ENCODE results near the gene GIPC3. TPM values are rescaled to one million over a fixed set of nuclear protein-coding genes. Genes with fewer than 3 reads are reported as not detected.

GIPC3 gene
- total and polyA plus RNA-seq, 7 donors = under 0.01 to 1.0 (median 0.83) TPM; not detected in 4

DNA sequence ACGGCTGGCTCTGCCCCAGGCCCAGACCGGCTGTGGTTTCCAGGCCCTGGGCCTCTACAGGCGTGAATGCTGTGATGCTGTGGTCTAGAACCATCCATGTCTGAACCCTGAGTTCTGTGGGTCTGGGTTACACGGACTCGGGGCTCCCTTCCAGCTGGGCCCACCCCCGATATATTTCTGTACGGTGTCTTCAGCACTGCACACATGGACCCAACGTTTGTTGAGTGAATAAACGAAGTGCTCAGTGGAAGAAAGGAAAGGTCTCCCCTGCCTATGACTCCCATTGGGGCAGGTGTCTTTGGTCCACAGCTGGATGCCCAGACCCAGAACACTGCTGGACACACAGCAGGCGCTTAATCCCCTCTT lies 39.6 kb upstream of the GIPC3 start:
- Histone ChIP-seq H3K4me3 (no peak overlapping the region), H3K4me1 (no peaks in the 10 kb centered on the region), H3K27ac (no peak overlapping the region), H3K9me3 (no peaks in the 10 kb centered on the region), H3K36me3 (peaks cover 0 to 16% (median under 1%) of the 10 kb centered on the region in 4 donors), H3K27me3 (no peaks in the 10 kb centered on the region)
- 77 to 78% methylated on average over 10 of the region's 10 CpGs for WGBS, 2 donors
- no peak for DNase-seq
- intact Hi-C loops (cut with DNase I) = loop anchor here (1.0 kb wide), 1 partner anchor 73 kb away; no protein-coding TSS in a partner anchor
- no peak for TF ChIP-seq POLR2A (IDR thresholded peaks at IDR 0.05)
- no peak for TF ChIP-seq POLR2AphosphoS5 (IDR thresholded peaks at IDR 0.05)
- no peak for TF ChIP-seq EP300 (IDR thresholded peaks at IDR 0.05)
- TF ChIP-seq, protein P1, sequence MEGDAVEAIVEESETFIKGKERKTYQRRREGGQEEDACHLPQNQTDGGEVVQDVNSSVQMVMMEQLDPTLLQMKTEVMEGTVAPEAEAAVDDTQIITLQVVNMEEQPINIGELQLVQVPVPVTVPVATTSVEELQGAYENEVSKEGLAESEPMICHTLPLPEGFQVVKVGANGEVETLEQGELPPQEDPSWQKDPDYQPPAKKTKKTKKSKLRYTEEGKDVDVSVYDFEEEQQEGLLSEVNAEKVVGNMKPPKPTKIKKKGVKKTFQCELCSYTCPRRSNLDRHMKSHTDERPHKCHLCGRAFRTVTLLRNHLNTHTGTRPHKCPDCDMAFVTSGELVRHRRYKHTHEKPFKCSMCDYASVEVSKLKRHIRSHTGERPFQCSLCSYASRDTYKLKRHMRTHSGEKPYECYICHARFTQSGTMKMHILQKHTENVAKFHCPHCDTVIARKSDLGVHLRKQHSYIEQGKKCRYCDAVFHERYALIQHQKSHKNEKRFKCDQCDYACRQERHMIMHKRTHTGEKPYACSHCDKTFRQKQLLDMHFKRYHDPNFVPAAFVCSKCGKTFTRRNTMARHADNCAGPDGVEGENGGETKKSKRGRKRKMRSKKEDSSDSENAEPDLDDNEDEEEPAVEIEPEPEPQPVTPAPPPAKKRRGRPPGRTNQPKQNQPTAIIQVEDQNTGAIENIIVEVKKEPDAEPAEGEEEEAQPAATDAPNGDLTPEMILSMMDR (IDR thresholded peaks at IDR 0.05) = no peak

DNA sequence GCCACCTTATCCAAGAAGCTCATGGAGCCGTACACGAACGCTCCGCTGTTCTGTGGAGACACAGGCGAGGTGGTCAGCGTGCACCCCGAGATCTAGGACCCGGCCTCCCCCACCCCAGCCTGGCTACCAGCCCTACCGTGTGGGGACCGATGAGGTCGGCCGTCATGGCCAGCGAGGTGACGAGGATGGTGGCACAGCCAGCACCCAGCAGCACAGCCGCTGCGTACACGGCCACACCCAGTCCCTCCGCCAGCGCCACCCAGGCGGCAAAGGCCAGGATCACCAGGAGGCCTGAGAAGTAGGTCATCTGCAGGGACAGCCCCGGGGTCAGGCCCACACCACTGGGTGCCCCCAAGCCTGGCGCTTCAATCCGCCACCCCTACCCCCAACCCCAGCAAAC lies 39.2 kb upstream of the GIPC3 start:
- WGBS, 2 donors = 82 to 88% methylated on average over 23 of the region's 23 CpGs
- intact Hi-C loops (cut with DNase I) = no loop called here

DNA sequence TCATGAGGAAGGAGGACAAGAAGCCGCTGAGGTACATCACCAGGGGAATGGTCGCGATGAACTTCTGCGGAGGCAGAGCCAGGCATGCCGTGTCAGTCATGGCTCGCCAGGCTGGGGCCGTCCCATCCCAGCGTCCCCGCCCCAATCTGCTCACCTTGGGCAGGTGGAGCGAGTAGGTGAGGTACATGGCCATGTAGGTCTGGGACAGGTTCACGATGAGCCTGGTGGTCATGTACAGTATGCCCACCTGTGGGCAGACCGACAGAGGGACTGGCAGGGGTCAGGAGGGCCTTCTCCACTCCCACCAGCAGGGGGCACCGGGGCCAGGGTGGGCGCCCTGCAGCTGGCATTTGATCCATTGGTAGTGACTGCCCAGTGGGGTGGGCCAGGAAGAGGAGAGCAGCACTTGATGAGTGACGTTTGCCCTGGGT lies 38.0 kb upstream of the GIPC3 start:
- 87 to 93% methylated on average over 15 of the region's 15 CpGs for WGBS, 2 donors
- no peaks in the 10 kb centered on the region for H3K4me1 ChIP-seq
- no peak overlapping the region for H3K4me3 ChIP-seq
- DNase-seq = no peak
- no peaks in the 10 kb centered on the region for H3K27me3 ChIP-seq
- no peak for TF ChIP-seq POLR2A (IDR thresholded peaks at IDR 0.05)
- TF ChIP-seq EP300 (IDR thresholded peaks at IDR 0.05) = no peak
- TF ChIP-seq, protein P1 (IDR thresholded peaks at IDR 0.05) = peak in 2 of 4 experiments; percentile 11 to 37
- intact Hi-C loops (cut with DNase I) = no loop called here
- no peak overlapping the region for H3K27ac ChIP-seq
- no peaks in the 10 kb centered on the region for H3K9me3 ChIP-seq
- peaks cover 0 to 16% (median 3%) of the 10 kb centered on the region in 4 donors for H3K36me3 ChIP-seq

More for the DNA sequence above, 39.2 kb upstream of the GIPC3 start:
- Histone ChIP-seq H3K27me3 (no peaks in the 10 kb centered on the region), H3K4me3 (no peak overlapping the region), H3K4me1 (no peaks in the 10 kb centered on the region), H3K27ac (no peak overlapping the region), H3K36me3 (peaks cover 0 to 16% (median 3%) of the 10 kb centered on the region in 4 donors), H3K9me3 (no peaks in the 10 kb centered on the region)
- TF ChIP-seq, protein P1 (IDR thresholded peaks at IDR 0.05) = no peak
- no peak for TF ChIP-seq POLR2A (IDR thresholded peaks at IDR 0.05)
- TF ChIP-seq POLR2AphosphoS5 (IDR thresholded peaks at IDR 0.05) = no peak
- no peak for TF ChIP-seq EP300 (IDR thresholded peaks at IDR 0.05)
- no peak for DNase-seq

DNA sequence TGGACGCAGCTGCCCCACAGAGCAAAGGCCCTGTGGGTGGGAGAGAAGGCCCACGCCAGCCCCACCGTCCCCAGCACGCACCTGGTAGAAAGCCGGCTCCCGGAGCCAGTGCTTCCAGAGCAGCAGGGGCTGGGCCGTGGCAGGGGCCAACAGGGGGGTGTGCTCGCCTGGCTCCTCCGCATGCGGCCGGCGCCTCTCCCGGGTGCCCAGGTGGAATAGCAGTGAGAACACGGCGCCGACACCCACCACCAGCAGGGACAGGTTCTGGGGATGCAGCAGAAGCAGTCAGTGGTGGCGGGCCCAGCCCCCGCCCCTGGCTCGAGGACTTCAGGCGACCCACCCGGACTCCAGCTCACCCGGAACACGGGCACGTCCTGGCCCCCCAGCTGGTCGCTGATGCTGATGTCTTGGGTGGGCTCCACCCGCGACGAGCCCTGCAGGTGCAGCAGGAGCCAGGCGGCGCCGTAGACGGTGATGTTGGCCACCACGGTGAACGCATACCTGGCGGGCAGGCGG lies 37.5 kb upstream of the GIPC3 start:
- TF ChIP-seq, protein P1 (IDR thresholded peaks at IDR 0.05) = no peak
- TF ChIP-seq POLR2AphosphoS5 (IDR thresholded peaks at IDR 0.05) (no peak), EP300 (IDR thresholded peaks at IDR 0.05) (no peak), POLR2A (IDR thresholded peaks at IDR 0.05) (no peak)
- WGBS, 2 donors = 90 to 91% methylated on average over 36 of the region's 36 CpGs
- Histone ChIP-seq H3K9me3 (no peaks in the 10 kb centered on the region), H3K36me3 (peaks cover 0 to 16% (median 3%) of the 10 kb centered on the region in 4 donors), H3K4me3 (no peak overlapping the region), H3K27me3 (no peaks in the 10 kb centered on the region), H3K4me1 (no peaks in the 10 kb centered on the region), H3K27ac (no peak overlapping the region)
- intact Hi-C loops (cut with DNase I) = no loop called here
- no peak for DNase-seq

DNA sequence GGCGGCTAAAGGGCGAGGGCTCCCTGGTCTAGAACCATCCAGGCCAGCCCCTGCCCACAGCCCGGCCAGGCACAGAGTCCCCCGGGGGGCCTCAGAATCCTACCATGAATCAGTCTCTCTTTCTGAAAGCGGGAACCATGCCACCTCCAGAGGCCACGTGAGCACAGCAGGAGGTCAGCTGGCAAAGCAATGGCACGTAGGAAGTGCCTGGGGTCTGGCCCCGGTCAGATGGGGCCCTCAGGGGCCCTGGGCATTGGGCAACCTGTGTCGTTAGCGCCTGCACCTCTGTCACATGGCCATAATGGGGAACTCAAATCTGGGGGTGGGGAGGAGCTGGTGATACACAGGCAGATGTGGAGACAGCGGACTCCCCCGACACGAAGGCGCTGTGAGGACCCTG lies 36.7 kb upstream of the GIPC3 start:
- Histone ChIP-seq H3K36me3 (peaks cover 0 to 11% (median 3%) of the 10 kb centered on the region in 4 donors), H3K27ac (no peak overlapping the region), H3K27me3 (no peaks in the 10 kb centered on the region), H3K4me1 (no peaks in the 10 kb centered on the region), H3K4me3 (no peak overlapping the region), H3K9me3 (no peaks in the 10 kb centered on the region)
- TF ChIP-seq POLR2A (IDR thresholded peaks at IDR 0.05) = no peak
- TF ChIP-seq, protein P1 (IDR thresholded peaks at IDR 0.05) = no peak
- no peak for TF ChIP-seq EP300 (IDR thresholded peaks at IDR 0.05)
- TF ChIP-seq POLR2AphosphoS5 (IDR thresholded peaks at IDR 0.05) = no peak
- 86 to 89% methylated on average over 14 of the region's 14 CpGs for WGBS, 2 donors
- no peak for DNase-seq
- intact Hi-C loops (cut with DNase I) = no loop called here
